ENCODE measurements around the gene METTL6.

DNA sequence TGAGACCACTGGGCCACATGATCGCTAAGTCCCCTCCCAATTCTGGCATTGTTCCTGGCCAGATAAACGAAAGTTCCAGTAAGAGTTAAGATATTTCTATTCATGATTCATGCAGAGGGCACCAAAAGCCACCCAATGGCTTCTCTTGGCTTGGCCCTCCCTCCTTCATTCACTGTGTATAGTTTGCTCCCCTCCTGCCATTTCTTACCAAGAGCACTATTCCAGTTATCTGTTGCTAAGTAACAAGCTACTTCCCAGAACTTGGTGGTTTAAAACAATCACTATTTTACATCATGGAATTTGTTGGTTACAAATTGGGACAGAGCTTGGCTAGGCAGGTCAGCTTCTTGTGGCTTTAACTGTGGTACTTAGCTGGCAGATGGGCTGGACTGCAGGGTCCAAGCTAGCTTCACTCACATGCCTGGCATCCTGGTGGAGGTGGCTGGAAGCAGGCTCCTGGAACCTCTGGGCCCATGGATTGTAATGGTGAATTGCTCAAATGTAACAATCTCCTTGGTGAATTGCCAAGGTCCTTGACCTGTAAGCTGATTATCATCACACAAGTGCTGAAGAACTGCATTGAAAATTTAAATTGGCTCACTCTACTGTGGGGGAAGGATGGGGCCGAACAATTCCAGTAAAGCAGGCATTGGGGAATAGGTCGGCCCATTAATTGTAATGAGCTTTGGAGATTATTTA lies 16.6 kb upstream of the METTL6 start:
- TF ChIP-seq, protein P1, sequence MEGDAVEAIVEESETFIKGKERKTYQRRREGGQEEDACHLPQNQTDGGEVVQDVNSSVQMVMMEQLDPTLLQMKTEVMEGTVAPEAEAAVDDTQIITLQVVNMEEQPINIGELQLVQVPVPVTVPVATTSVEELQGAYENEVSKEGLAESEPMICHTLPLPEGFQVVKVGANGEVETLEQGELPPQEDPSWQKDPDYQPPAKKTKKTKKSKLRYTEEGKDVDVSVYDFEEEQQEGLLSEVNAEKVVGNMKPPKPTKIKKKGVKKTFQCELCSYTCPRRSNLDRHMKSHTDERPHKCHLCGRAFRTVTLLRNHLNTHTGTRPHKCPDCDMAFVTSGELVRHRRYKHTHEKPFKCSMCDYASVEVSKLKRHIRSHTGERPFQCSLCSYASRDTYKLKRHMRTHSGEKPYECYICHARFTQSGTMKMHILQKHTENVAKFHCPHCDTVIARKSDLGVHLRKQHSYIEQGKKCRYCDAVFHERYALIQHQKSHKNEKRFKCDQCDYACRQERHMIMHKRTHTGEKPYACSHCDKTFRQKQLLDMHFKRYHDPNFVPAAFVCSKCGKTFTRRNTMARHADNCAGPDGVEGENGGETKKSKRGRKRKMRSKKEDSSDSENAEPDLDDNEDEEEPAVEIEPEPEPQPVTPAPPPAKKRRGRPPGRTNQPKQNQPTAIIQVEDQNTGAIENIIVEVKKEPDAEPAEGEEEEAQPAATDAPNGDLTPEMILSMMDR (IDR thresholded peaks at IDR 0.05) = no peak
- no peak for TF ChIP-seq POLR2A (IDR thresholded peaks at IDR 0.05)
